IMR-90 (cell line): ENCODE results near the gene SAMD9. TPM values are rescaled to one million over a fixed set of nuclear protein-coding genes. Genes with fewer than 3 reads are reported as not detected.

Experiments
- ATAC-seq: fragments of 200-7000 bp; cut with Tn5 transposase; 2 replicates; pipeline ENCODE4 v1.9.1; 2020; ENCODE audit warnings: low read depth, mild to moderate bottlenecking, moderate library complexity
- BruUV-seq: library from RNA; stranded (reverse); fragments of 400-500 nt; replicated peaks from 2 replicates; lab custom pipeline; 2021; lab: Mats Ljungman, UMichigan
- CTCF ChIA-PET: fragments of 300-600 bp; formaldehyde crosslinking; extraction: SDS; loops from one replicate; lab custom pipeline; 2021; ENCODE audit warnings: antibody characterized with exemption; lab: Yijun Ruan, JAX
- POLR2A ChIA-PET: fragments of 300-600 bp; sonication (Branson Sonifier 250); formaldehyde crosslinking; loops from one replicate; lab custom pipeline; 2022; ENCODE audit warnings: antibody characterized with exemption; ENCODE audit not compliant: unreplicated experiment; lab: Charles Lee
- DNase-seq: peaks from one replicate; pipeline ENCODE4 v3.0.0; 2013
- H2AFZ ChIP-seq: replicated peaks from 2 replicates; pipeline ENCODE3; 2013; ENCODE audit warnings: low read length, mild to moderate bottlenecking; ENCODE audit not compliant: poor library complexity
- H2AK5ac ChIP-seq: 2 replicates; pipeline ENCODE4 v1.6.1; 2013; ENCODE audit warnings: low read depth, low read length, inconsistent platforms
- H2AK9ac ChIP-seq: replicated peaks from 2 replicates; pipeline ENCODE3; 2013; ENCODE audit warnings: mild to moderate bottlenecking, low read depth, low read length, moderate library complexity; ENCODE audit not compliant: poor library complexity
- H2BK120ac ChIP-seq: 2 replicates; pipeline ENCODE4 v1.6.1; 2013; ENCODE audit warnings: low read depth, low read length, inconsistent platforms
- H2BK15ac ChIP-seq: 3 replicates; pipeline ENCODE4 v1.6.1; 2013; ENCODE audit warnings: low read depth, low read length, inconsistent platforms
- H2BK20ac ChIP-seq: 2 replicates; pipeline ENCODE4 v1.6.1; 2013; ENCODE audit warnings: low read depth, mild to moderate bottlenecking, inconsistent platforms, low read length, moderate library complexity
- H2BK5ac ChIP-seq: 2 replicates; pipeline ENCODE4 v1.6.1; 2013; ENCODE audit warnings: mild to moderate bottlenecking, low read depth, low read length, inconsistent platforms; ENCODE audit not compliant: poor library complexity, severe bottlenecking
- H3K14ac ChIP-seq: replicated peaks from 2 replicates; pipeline ENCODE4 v1.6.1; 2013; ENCODE audit warnings: low read depth, low read length, inconsistent platforms
- H3K18ac ChIP-seq: 2 replicates; pipeline ENCODE4 v1.6.1; 2013; ENCODE audit warnings: low read depth, low read length, control low read depth
- H3K23ac ChIP-seq: 2 replicates; pipeline ENCODE4 v1.6.1; 2013; ENCODE audit warnings: low read depth, low read length, inconsistent platforms
- H3K27ac ChIP-seq: 2 replicates; pipeline ENCODE4 v1.5.1; 2013; ENCODE audit warnings: mild to moderate bottlenecking, control low read depth, low read length; ENCODE audit not compliant: insufficient read depth
- H3K27me3 ChIP-seq: 2 replicates; pipeline ENCODE4 v1.6.1; 2013; ENCODE audit warnings: low read length; ENCODE audit not compliant: control insufficient read depth, insufficient read depth
- H3K36me3 ChIP-seq: 2 replicates; pipeline ENCODE4 v1.6.1; 2013; ENCODE audit warnings: low read length, mixed read lengths; ENCODE audit not compliant: control insufficient read depth, insufficient read depth
- H3K4ac ChIP-seq: 2 replicates; pipeline ENCODE4 v1.6.1; 2013; ENCODE audit warnings: low read depth, low read length, inconsistent platforms
- H3K4me1 ChIP-seq: 2 replicates; pipeline ENCODE4 v1.6.1; 2013; ENCODE audit warnings: low read length, mixed read lengths; ENCODE audit not compliant: control insufficient read depth, insufficient read depth
- H3K4me2 ChIP-seq: 2 replicates; pipeline ENCODE4 v1.6.1; 2013; ENCODE audit warnings: low read depth, mild to moderate bottlenecking, control low read depth, low read length, moderate library complexity
- H3K4me3 ChIP-seq: 2 replicates; pipeline ENCODE4 v1.5.1; 2013; ENCODE audit warnings: low read depth, mild to moderate bottlenecking, control low read depth, low read length, moderate library complexity; ENCODE audit not compliant: insufficient read depth
- H3K56ac ChIP-seq: 2 replicates; pipeline ENCODE4 v1.6.1; 2013; ENCODE audit warnings: low read length, inconsistent platforms; ENCODE audit not compliant: insufficient read depth; ENCODE audit errors: extremely low read depth
- H3K79me1 ChIP-seq, 2 experiments: 2 replicates each; pipeline ENCODE4 v1.6.1; 2013; ENCODE audit warnings: low read length in 2 of 2, inconsistent platforms in 1 of 2, low read depth in 1 of 2
- H3K9ac ChIP-seq: 2 replicates; pipeline ENCODE4 v1.6.1; 2013; ENCODE audit warnings: low read depth, low read length, control low read depth
- H3K9me1 ChIP-seq: 2 replicates; pipeline ENCODE4 v1.6.1; 2013; ENCODE audit warnings: low read length, inconsistent platforms; ENCODE audit not compliant: insufficient read depth
- H3K9me3 ChIP-seq: 2 replicates; pipeline ENCODE4 v1.6.1; 2013; ENCODE audit warnings: low read length; ENCODE audit not compliant: control insufficient read depth, insufficient read depth
- H4K20me1 ChIP-seq: 2 replicates; pipeline ENCODE4 v1.6.1; 2013; ENCODE audit warnings: low read length, inconsistent platforms; ENCODE audit not compliant: insufficient read depth
- H4K5ac ChIP-seq: 2 replicates; pipeline ENCODE4 v1.6.1; 2013; ENCODE audit warnings: mild to moderate bottlenecking, low read depth, low read length, control low read depth
- H4K8ac ChIP-seq, 2 experiments: 2 replicates each; pipeline ENCODE4 v1.6.1; 2013; ENCODE audit warnings: low read depth in 2 of 2, low read length in 2 of 2, control low read depth in 1 of 2, inconsistent platforms in 1 of 2
- H4K91ac ChIP-seq: 2 replicates; pipeline ENCODE4 v1.6.1; 2013; ENCODE audit warnings: low read depth, low read length, inconsistent platforms; ENCODE audit not compliant: insufficient read depth
- CHD1 ChIP-seq: IDR thresholded peaks from 2 replicates; pipeline ENCODE4 v1.6.1; 2012; ENCODE audit warnings: low read depth, low read length, improper control_type of control experiment
- RFX5 ChIP-seq: IDR thresholded peaks from 2 replicates; pipeline ENCODE4 v1.8.0; 2012; ENCODE audit warnings: low read depth, mild to moderate bottlenecking, low read length, moderate library complexity
- WGBS, 2 experiments: methylation state at CpG; one replicate each; pipeline versions ENCODE4 v1.1.5 to v1.1.7; 2013; ENCODE audit warnings: missing lambda C conversion rate in 2 of 2; ENCODE audit not compliant: insufficient read length in 1 of 2; ENCODE audit errors: extremely low coverage in 2 of 2; 5-methylcytosine and 5-hydroxymethylcytosine counted together
- dilution Hi-C: fragments of 300-500 bp; cut with HindIII; formaldehyde crosslinking; loops from one replicate; pipeline ENCODE4 v1.14.3; 2018; ENCODE audit warnings: low sequenced_read_pairs; ENCODE audit not compliant: unreplicated experiment
- in situ Hi-C: fragments of 300-500 bp; cut with MboI; formaldehyde crosslinking; loops from 3 replicates; pipeline ENCODE4 v1.14.3; 2019; ENCODE audit warnings: low sequenced_read_pairs, inconsistent platforms, mixed read lengths
- intact Hi-C: fragments of 100-400 bp; cut with micrococcal nuclease; formaldehyde crosslinking; loops from 2 replicates; pipeline ENCODE4 v1.10.0; 2022
- polyA plus RNA-seq, 3 experiments: library from polyadenylated mRNA; depleted of rRNA; stranded (reverse); fragments of >200 nt; gene quantifications; 2 replicates each; pipeline ENCODE4 v1.2.3, GENCODE V29; 2012; ENCODE audit warnings: low replicate concordance in 1 of 3
- total RNA-seq: library from RNA; depleted of rRNA; stranded (reverse); fragments of >200 nt; gene quantifications from 2 replicates; pipeline ENCODE4 v1.2.3, GENCODE V29; 2012; rRNA removed
- TF ChIP-seq, protein P1 (sequence below): conservative IDR thresholded peaks from 2 replicates; pipeline ENCODE4 v1.5.1; 2012; ENCODE audit warnings: mild to moderate bottlenecking, low read depth, low read length, improper control_type of control experiment

Gene SAMD9
- total and polyA plus RNA-seq, 2 of the 4 experiments (the other 2 are of a cell fraction): 1.9 to 9.5 TPM

GRCh38 chr7:93051660-93052059 is 66.1 kb downstream of the SAMD9 start:
- no peaks in the 10 kb centered on the region for H3K36me3 ChIP-seq
- POLR2A ChIA-PET: no interaction called here
- CTCF ChIA-PET: no interaction called here
- H3K4me2 ChIP-seq: no peak overlapping the region
- DNase-seq (no peak), ATAC-seq (no peak)
- 0 out of 2 replicates have a peak overlapping the region, but pooled peaks have one; percentile 19 for H4K91ac ChIP-seq
- H2BK20ac ChIP-seq: no peak overlapping the region
- H3K27ac ChIP-seq: no peak overlapping the region
- H2BK5ac ChIP-seq: no peak overlapping the region
- H3K56ac ChIP-seq: no peak overlapping the region
- no peak overlapping the region; the same call in 2 of the 3 replicates for H2BK15ac ChIP-seq
- in situ Hi-C loops: loop anchor here (5.0 kb wide), 3 partner anchors 219 to 429 kb away; no protein-coding TSS in a partner anchor
- no peak overlapping the region for H4K8ac ChIP-seq
- H2AFZ ChIP-seq: no peak overlapping the region
- H3K27me3 ChIP-seq: no peaks in the 10 kb centered on the region
- H2AK5ac ChIP-seq: peak overlapping the region; percentile 67; the same call in 1 of the 2 replicates
- H2BK120ac ChIP-seq: peak overlapping the region; percentile 27; the same call in 1 of the 2 replicates
- H3K9ac ChIP-seq: no peak overlapping the region
- no peak overlapping the region for H2AK9ac ChIP-seq
- H3K9me1 ChIP-seq: peaks cover 4% of the 10 kb centered on the region
- no peak overlapping the region for H3K23ac ChIP-seq
- BruUV-seq: no TSS peak
- H3K4me1 ChIP-seq: peaks cover 3% of the 10 kb centered on the region; the same call in 1 of the 2 replicates
- H4K20me1 ChIP-seq: no peaks in the 10 kb centered on the region
- H3K4ac ChIP-seq: no peak overlapping the region
- H4K5ac ChIP-seq: no peak overlapping the region
- no peak overlapping the region for H3K14ac ChIP-seq
- H3K79me1 ChIP-seq: peaks cover 0 to 6% of the 10 kb centered on the region in 2 experiments; a peak in 2 of 4 replicates
- H3K9me3 ChIP-seq: no peaks in the 10 kb centered on the region
- dilution Hi-C loops: no loop called here
- H3K4me3 ChIP-seq: no peak overlapping the region
- intact Hi-C loops: loop anchor here (2.0 to 10.0 kb wide), 2 partner anchors 39 to 147 kb away; no protein-coding TSS in a partner anchor
- TF ChIP-seq RFX5 (no peak), CHD1 (no peak)
- TF ChIP-seq, protein P1, sequence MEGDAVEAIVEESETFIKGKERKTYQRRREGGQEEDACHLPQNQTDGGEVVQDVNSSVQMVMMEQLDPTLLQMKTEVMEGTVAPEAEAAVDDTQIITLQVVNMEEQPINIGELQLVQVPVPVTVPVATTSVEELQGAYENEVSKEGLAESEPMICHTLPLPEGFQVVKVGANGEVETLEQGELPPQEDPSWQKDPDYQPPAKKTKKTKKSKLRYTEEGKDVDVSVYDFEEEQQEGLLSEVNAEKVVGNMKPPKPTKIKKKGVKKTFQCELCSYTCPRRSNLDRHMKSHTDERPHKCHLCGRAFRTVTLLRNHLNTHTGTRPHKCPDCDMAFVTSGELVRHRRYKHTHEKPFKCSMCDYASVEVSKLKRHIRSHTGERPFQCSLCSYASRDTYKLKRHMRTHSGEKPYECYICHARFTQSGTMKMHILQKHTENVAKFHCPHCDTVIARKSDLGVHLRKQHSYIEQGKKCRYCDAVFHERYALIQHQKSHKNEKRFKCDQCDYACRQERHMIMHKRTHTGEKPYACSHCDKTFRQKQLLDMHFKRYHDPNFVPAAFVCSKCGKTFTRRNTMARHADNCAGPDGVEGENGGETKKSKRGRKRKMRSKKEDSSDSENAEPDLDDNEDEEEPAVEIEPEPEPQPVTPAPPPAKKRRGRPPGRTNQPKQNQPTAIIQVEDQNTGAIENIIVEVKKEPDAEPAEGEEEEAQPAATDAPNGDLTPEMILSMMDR: no peak
- no CpG with 5 or more reads among the region's 6 CpGs for WGBS, 2 experiments
- no peak overlapping the region for H3K18ac ChIP-seq

Other genes starting within 250 kb of the SAMD9 start
- gene SAMD9L, start 30.4 kb upstream of the SAMD9 start, total RNA-seq: 4.1 and 6.4 TPM in 2 replicates
- gene SAMD9L, start 30.4 kb upstream of the SAMD9 start, polyA plus RNA-seq (2012; rRNA removed): 1.2 and 1.9 TPM in 2 replicates
- under 0.01 and 0.28 TPM in 2 replicates for gene HEPACAM2, start 108.5 kb upstream of the SAMD9 start, total RNA-seq
- gene HEPACAM2, start 108.5 kb upstream of the SAMD9 start, polyA plus RNA-seq (2012; rRNA removed): 0.05 TPM in 1 of 2 replicates, not detected in the other
- gene VPS50, start 114.4 kb upstream of the SAMD9 start, total RNA-seq: 22.0 and 26.7 TPM in 2 replicates
- 6.2 and 7.1 TPM in 2 replicates for gene VPS50, start 114.4 kb upstream of the SAMD9 start, polyA plus RNA-seq (2012; rRNA removed)